ENCODE measurements around the gene FKBP5. TPM values are rescaled to one million over a fixed set of nuclear protein-coding genes. Genes with fewer than 3 reads are reported as not detected.

FKBP5 gene
- total and polyA plus RNA-seq, 9 of the 15 experiments (the other 6 are each of a cell fraction or from before 2014, with no cell fraction given) = 32.7 to 151 (median 75.0) TPM

GRCh38 chr6:35708585-35708984 lies 19.9 kb upstream of the FKBP5 start:
- H3K79me2 ChIP-seq (ENCODE audit: control insufficient read depth, insufficient read depth, low read length) = no peaks in the 10 kb centered on the region
- TF ChIP-seq EP400 (IDR thresholded peaks at IDR 0.05) = no peak
- TF ChIP-seq KDM1A (IDR thresholded peaks at IDR 0.05) = peak; percentile 46 to 54; a peak in 1 of 4 replicates
- TF ChIP-seq SMARCA5 (IDR thresholded peaks at IDR 0.05) = peak; percentile 82; the same call in 1 of the 2 replicates
- TF ChIP-seq RBM25 (IDR thresholded peaks at IDR 0.05; ENCODE audit: low read depth, low read length, severe bottlenecking) = peak; percentile 95
- TF ChIP-seq ADNP (tag; IDR thresholded peaks at IDR 0.05) = peak; percentile 47; the same call in 1 of the 2 replicates
- TF ChIP-seq HLTF (IDR thresholded peaks at IDR 0.05) = peak; percentile 94
- TF ChIP-seq BCOR (IDR thresholded peaks at IDR 0.05) = peak; percentile 77; the same call in 1 of the 2 replicates
- TF ChIP-seq RNF2 (IDR thresholded peaks at IDR 0.05) = no peak
- TF ChIP-seq MAZ (CRISPR knock-in tag; conservative IDR thresholded peaks at IDR 0.05 in 1 of 2, IDR thresholded peaks at IDR 0.05 in 1 of 2) = no peak
- no peaks in the 10 kb centered on the region for H4K20me1 ChIP-seq (replicated peaks; ENCODE audit: control insufficient read depth, insufficient read depth, low read length)
- BruUV-seq (replicated peaks) = no TSS peak
- ChIA-PET CTCF (ENCODE audit: low intra/inter-chr PET ratio) (no interaction called here), POLR2A (no interaction called here)
- DNase-seq (ENCODE audit: extremely low read depth in 1 of 4, low spot score in 3 of 4) = no peak
- H3K36me3 ChIP-seq (ENCODE audit: control insufficient read depth, insufficient read depth, low read length) = no peaks in the 10 kb centered on the region
- H3K9ac ChIP-seq (ENCODE audit: insufficient read depth in 1 of 2, low read depth in 2 of 2, low read length in 2 of 2) = no peak overlapping the region
- in situ Hi-C loops (cut with MboI) (no loop called here), intact Hi-C loops (cut with micrococcal nuclease) (no loop called here)
- H3K27ac ChIP-seq (ENCODE audit: extremely low read depth, low read depth, low read length) = no peak overlapping the region
- peaks cover 5 to 6% of the 10 kb centered on the region in 2 experiments; a peak in 3 of 5 replicates for H3K4me1 ChIP-seq (replicated peaks in 1 of 2; ENCODE audit: control insufficient read depth in 2 of 2, insufficient read depth in 2 of 2, low read length in 2 of 2)
- H3K9me1 ChIP-seq (ENCODE audit: control insufficient read depth, insufficient read depth, low read length) = no peaks in the 10 kb centered on the region
- H2AFZ ChIP-seq (ENCODE audit: low read depth, low read length) = no peak overlapping the region
- no peak overlapping the region for H3K4me3 ChIP-seq
- H3K27me3 ChIP-seq (ENCODE audit: control insufficient read depth in 2 of 2, insufficient read depth in 2 of 2, low read length in 2 of 2) = no peaks in the 10 kb centered on the region
- ATAC-seq = no peak
- FAIRE-seq = no peak
- H3K4me2 ChIP-seq (ENCODE audit: insufficient read depth, low read length) = no peak overlapping the region
- peaks cover 4% of the 10 kb centered on the region for H3K9me3 ChIP-seq (replicated peaks; ENCODE audit: control insufficient read depth, insufficient read depth, low read depth, low read length)
